Chondrocyte (in vitro differentiated cells): Measurements from ENCODE around the gene ADGRG1. TPM values are rescaled to one million over a fixed set of nuclear protein-coding genes. Genes with fewer than 3 reads are reported as not detected.

Experiments
- DNase-seq: peaks from one replicate; pipeline ENCODE4 v3.0.0; 2021; ENCODE audit warnings: mixed read lengths, low spot score
- H3K27ac Mint-ChIP-seq: one replicate; pipeline ENCODE4 v1.8.0; 2021; ENCODE audit warnings: mild to moderate bottlenecking, moderate library complexity, mixed read lengths; ENCODE audit not compliant: unreplicated experiment
- H3K27me3 Mint-ChIP-seq: 2 replicates; pipeline ENCODE4 v1.8.0; 2021; ENCODE audit warnings: low read depth, mixed read lengths
- H3K36me3 Mint-ChIP-seq: 2 replicates; pipeline ENCODE4 v1.8.0; 2021; ENCODE audit warnings: low read depth, mixed read lengths
- H3K4me1 Mint-ChIP-seq: 2 replicates; pipeline ENCODE4 v1.8.0; 2021; ENCODE audit warnings: low read depth, mild to moderate bottlenecking, mixed read lengths
- H3K4me3 Mint-ChIP-seq: one replicate; pipeline ENCODE4 v1.8.0; 2021; ENCODE audit warnings: mild to moderate bottlenecking, moderate library complexity, mixed read lengths; ENCODE audit not compliant: unreplicated experiment
- H3K9me3 Mint-ChIP-seq: 2 replicates; pipeline ENCODE4 v1.8.0; 2021; ENCODE audit warnings: low read depth, mixed read lengths
- total RNA-seq: library from RNA; stranded (reverse); gene quantifications from 3 replicates; pipeline ENCODE4 v1.2.1, GENCODE V29; 2021
- TF ChIP-seq, protein P1 (sequence below): fragments of 200-600 bp; sonication (generic); IDR thresholded peaks from 2 replicates; pipeline ENCODE4 v1.5.0; 2021; ENCODE audit warnings: antibody characterized with exemption, mild to moderate bottlenecking, moderate library complexity

ADGRG1 gene
- total RNA-seq, 1 donor from 2014 or later = 57.8 TPM

GRCh38 chr16:57637965-57638364 is 9.5 kb downstream of the ADGRG1 start:
- Mint-ChIP-seq H3K27me3 (no peaks in the 10 kb centered on the region), H3K9me3 (no peaks in the 10 kb centered on the region), H3K36me3 (peaks cover 4% of the 10 kb centered on the region), H3K27ac (no peak overlapping the region), H3K4me3 (no peak overlapping the region), H3K4me1 (peaks cover 29% of the 10 kb centered on the region)
- DNase-seq = no peak
- TF ChIP-seq, protein P1, sequence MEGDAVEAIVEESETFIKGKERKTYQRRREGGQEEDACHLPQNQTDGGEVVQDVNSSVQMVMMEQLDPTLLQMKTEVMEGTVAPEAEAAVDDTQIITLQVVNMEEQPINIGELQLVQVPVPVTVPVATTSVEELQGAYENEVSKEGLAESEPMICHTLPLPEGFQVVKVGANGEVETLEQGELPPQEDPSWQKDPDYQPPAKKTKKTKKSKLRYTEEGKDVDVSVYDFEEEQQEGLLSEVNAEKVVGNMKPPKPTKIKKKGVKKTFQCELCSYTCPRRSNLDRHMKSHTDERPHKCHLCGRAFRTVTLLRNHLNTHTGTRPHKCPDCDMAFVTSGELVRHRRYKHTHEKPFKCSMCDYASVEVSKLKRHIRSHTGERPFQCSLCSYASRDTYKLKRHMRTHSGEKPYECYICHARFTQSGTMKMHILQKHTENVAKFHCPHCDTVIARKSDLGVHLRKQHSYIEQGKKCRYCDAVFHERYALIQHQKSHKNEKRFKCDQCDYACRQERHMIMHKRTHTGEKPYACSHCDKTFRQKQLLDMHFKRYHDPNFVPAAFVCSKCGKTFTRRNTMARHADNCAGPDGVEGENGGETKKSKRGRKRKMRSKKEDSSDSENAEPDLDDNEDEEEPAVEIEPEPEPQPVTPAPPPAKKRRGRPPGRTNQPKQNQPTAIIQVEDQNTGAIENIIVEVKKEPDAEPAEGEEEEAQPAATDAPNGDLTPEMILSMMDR = no peak

GRCh38 chr16:57638381-57638780 is 10.0 kb downstream of the ADGRG1 start:
- H3K36me3 Mint-ChIP-seq = peaks cover 4% of the 10 kb centered on the region
- TF ChIP-seq, protein P1 = no peak
- H3K4me3 Mint-ChIP-seq = no peak overlapping the region
- H3K9me3 Mint-ChIP-seq = no peaks in the 10 kb centered on the region
- H3K4me1 Mint-ChIP-seq = peaks cover 33% of the 10 kb centered on the region
- DNase-seq = no peak
- no peak overlapping the region for H3K27ac Mint-ChIP-seq
- H3K27me3 Mint-ChIP-seq = no peaks in the 10 kb centered on the region

DNA sequence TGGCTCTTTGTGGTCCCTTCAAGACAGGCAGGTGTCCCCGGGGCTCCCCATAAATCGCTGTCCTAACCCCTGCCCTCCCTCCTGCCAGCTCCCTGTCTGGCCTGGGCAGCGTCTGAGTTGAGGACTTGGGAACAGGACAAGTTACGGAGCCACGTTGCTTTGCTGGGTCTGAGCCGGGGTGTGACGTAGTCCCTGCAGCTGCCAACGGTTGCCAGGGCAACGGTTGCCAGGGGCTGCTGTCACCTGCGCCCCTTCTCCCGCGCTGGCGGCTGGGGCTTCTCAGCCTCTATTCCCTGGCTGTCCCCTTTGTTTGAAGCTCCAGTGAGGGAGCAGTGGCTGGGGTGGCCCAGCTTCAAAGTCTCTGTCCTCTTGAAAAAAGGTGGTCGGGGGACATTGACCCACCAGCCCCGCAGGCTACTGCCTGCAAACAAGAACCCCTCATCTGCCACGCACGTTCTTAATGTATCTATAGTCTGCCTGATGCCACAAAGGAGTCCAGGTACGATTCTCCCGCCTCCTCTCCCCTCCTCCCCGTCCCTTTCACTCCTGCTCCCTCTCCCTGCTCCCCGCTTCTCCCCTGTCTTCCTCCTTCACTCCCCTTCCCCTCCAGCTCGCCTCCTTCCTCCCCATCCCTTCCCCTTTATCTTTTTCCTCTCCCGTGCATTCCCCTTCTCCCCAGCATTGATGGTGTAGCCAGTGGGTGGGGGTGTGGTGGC is 10.9 kb downstream of the ADGRG1 start:
- H3K27me3 Mint-ChIP-seq = no peaks in the 10 kb centered on the region
- no peak overlapping the region for H3K27ac Mint-ChIP-seq
- H3K4me1 Mint-ChIP-seq = peaks cover 33% of the 10 kb centered on the region
- H3K4me3 Mint-ChIP-seq = no peak overlapping the region
- DNase-seq = no peak
- no peaks in the 10 kb centered on the region for H3K9me3 Mint-ChIP-seq
- TF ChIP-seq, protein P1 = no peak
- peaks cover 4% of the 10 kb centered on the region for H3K36me3 Mint-ChIP-seq

- H3K27me3 Mint-ChIP-seq = no peaks in the 10 kb centered on the region
- no peaks in the 10 kb centered on the region for H3K9me3 Mint-ChIP-seq
Observed at GRCh38 chr16:57640185-57640584, 11.8 kb downstream of the ADGRG1 start.

DNA sequence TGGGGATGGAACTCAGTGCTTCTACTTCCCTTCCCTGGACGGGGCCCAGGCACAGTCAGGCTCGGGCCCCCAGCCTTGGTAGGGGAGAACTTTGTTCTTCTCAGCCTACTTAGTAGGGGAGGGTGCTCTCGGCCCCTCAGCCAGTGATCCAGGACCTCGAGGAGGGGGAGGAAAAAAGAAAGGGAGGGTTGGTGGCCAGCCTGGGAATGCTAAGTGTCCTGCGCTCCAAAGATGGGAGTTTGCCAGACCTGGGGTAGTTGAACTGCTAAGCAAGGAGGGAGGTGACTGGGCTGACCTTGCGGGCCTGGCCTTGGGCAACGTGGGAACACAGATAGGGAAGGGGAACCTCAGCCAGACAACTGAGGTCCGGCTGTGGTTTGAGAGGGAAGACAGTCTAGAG is 12.2 kb downstream of the ADGRG1 start:
- Mint-ChIP-seq H3K4me1 (peaks cover 30% of the 10 kb centered on the region), H3K9me3 (no peaks in the 10 kb centered on the region), H3K4me3 (no peak overlapping the region), H3K36me3 (peaks cover 4% of the 10 kb centered on the region), H3K27ac (no peak overlapping the region), H3K27me3 (no peaks in the 10 kb centered on the region)
- TF ChIP-seq, protein P1 = no peak
- no peak for DNase-seq

More at GRCh38 chr16:57640185-57640584, 11.8 kb downstream of the ADGRG1 start:
- Mint-ChIP-seq H3K4me1 (peaks cover 29% of the 10 kb centered on the region), H3K4me3 (no peak overlapping the region), H3K27ac (no peak overlapping the region), H3K36me3 (peaks cover 4% of the 10 kb centered on the region)
- TF ChIP-seq, protein P1 = no peak
- no peak for DNase-seq
